Ovary (tissue), 3 donors: ENCODE data around the gene SLIT3.

Experiments
- EP300 ChIP-seq: sonication (generic); formaldehyde crosslinking; IDR thresholded peaks from one replicate; pipeline ENCODE4 v1.6.1; 2017; ENCODE audit warnings: antibody characterized with exemption
- TF ChIP-seq, protein P1 (sequence below), 3 donors: fragments of 450-650 bp in 2 of 3; fragments of 200-600 bp in 1 of 3; IDR thresholded peaks; one replicate each; pipeline versions ENCODE4 v1.5.1 to v1.8.0; 2016 to 2022; ENCODE audit warnings: antibody characterized with exemption in 3 of 3, mild to moderate bottlenecking in 1 of 3
- donor health status: DM: no; HTN: no; CAD: no.

DNA sequence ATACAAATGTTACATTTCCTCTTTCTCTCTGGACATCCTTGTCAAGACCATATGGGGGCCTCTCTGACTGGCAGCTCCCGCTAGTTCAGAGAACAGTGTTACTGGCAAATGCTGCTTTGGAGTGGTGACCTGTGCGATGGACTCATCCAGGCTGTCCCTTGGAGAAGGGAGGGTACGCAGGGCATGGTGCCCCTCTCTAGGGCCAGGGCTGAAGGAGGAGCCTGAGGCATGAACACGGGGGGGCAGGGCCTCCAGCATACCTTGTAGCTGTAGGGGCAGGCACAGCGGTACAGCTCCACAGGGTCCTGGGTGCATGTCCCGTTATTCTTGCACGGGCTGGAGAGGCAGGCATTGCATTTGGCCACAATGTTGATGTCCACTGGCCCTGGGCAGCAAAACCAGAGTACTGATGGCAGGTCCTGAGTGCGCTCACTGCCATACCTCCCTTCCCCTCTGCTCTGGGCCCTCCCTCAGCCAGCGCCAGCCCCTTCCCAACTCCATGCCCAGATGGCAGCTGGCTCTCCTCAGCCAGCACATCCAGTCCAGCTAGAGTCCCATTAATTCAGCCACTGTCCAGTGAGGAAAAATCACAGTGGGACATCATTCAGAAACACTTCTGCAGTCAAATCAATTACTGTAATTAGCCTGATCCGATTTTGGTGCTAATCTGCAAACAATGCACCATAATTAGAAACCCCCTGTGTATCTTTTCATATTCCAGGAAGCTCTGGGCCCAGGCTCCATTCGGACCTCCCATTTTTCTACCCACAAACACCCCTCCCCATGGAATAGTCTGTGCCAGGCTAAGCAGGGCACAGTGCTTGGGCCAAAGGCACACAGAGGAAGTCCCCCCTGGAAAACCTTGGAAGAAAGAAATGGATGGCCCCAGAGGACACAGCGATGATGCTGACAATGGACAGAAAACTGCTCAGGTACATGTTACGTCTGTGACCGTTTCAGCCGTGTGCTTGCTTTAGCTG lies 592.9 kb downstream of the SLIT3 start:
- no peak for TF ChIP-seq EP300
- TF ChIP-seq, protein P1, sequence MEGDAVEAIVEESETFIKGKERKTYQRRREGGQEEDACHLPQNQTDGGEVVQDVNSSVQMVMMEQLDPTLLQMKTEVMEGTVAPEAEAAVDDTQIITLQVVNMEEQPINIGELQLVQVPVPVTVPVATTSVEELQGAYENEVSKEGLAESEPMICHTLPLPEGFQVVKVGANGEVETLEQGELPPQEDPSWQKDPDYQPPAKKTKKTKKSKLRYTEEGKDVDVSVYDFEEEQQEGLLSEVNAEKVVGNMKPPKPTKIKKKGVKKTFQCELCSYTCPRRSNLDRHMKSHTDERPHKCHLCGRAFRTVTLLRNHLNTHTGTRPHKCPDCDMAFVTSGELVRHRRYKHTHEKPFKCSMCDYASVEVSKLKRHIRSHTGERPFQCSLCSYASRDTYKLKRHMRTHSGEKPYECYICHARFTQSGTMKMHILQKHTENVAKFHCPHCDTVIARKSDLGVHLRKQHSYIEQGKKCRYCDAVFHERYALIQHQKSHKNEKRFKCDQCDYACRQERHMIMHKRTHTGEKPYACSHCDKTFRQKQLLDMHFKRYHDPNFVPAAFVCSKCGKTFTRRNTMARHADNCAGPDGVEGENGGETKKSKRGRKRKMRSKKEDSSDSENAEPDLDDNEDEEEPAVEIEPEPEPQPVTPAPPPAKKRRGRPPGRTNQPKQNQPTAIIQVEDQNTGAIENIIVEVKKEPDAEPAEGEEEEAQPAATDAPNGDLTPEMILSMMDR (IDR thresholded peaks at IDR 0.05) = no peak
